HG03039 (cell line): ENCODE results near the gene PBX2.
A peak's percentile ranks its signal among the peaks of the same experiment; 100 is the strongest.
"Not testable (repeated sequence)": the region's sequence is repeated elsewhere in the genome, so short reads cannot be mapped to it uniquely, and the experiment has no call there.

Experiments used
- ATAC-seq: cut with Tn5 transposase; IDR thresholded peaks from one replicate; pipeline ENCODE4 v1.9.1; 2021; ENCODE audit warnings: mild to moderate bottlenecking, moderate library complexity; ENCODE audit not compliant: unreplicated experiment

PBX2 gene

GRCh38 chr6:32190054-32190851, at the start of gene PBX2:
PBX2 (minus strand) TSS chr6:32190202; CDS start chr6:32189915, 287 bp downstream.
- peak; percentile 43 for ATAC-seq

GRCh38 chr6:32239462-32239861, 49.5 kb upstream of the PBX2 start:
- no peak for ATAC-seq

GRCh38 chr6:32234934-32235333, 44.9 kb upstream of the PBX2 start:
- no peak for ATAC-seq

- ATAC-seq = no peak
These were observed 36.4 kb upstream of the PBX2 start for GRCh38 chr6:32226434-32226833.

GRCh38 chr6:32224696-32225095, 34.7 kb upstream of the PBX2 start:
- ATAC-seq = no peak

- no peak for ATAC-seq
These were observed 33.5 kb upstream of the PBX2 start, which contains the start of gene NOTCH4 for GRCh38 chr6:32223258-32224235. NOTCH4 (minus strand) TSS chr6:32224067; CDS start chr6:32223928, 139 bp downstream.

GRCh38 chr6:32222333-32223230, 32.6 kb upstream of the PBX2 start:
- no peak for ATAC-seq

- no peak for ATAC-seq
These were observed 30.0 kb upstream of the PBX2 start for GRCh38 chr6:32220021-32220420.

- no peak for ATAC-seq
These were observed 28.2 kb upstream of the PBX2 start for GRCh38 chr6:32218167-32218566.

- no peak for ATAC-seq
These were observed 27.0 kb upstream of the PBX2 start for GRCh38 chr6:32216998-32217397.

GRCh38 chr6:32216285-32216684, 26.3 kb upstream of the PBX2 start:
- no peak for ATAC-seq

- no peak for ATAC-seq
These were observed 25.6 kb upstream of the PBX2 start for GRCh38 chr6:32215617-32216016.

GRCh38 chr6:32214126-32214525, 24.1 kb upstream of the PBX2 start:
- ATAC-seq = no peak

- no peak for ATAC-seq
These were observed 23.6 kb upstream of the PBX2 start for GRCh38 chr6:32213649-32214048.

GRCh38 chr6:32212076-32212760, 22.2 kb upstream of the PBX2 start:
- no peak for ATAC-seq

GRCh38 chr6:32211432-32211831, 21.4 kb upstream of the PBX2 start:
- not testable (repeated sequence) for ATAC-seq

GRCh38 chr6:32210191-32210601, 20.2 kb upstream of the PBX2 start:
- ATAC-seq = no peak

- no peak for ATAC-seq
These were observed 19.0 kb upstream of the PBX2 start for GRCh38 chr6:32208996-32209395.

GRCh38 chr6:32204268-32204715, 14.3 kb upstream of the PBX2 start:
- ATAC-seq = no peak
